HEK293T (cell line): ENCODE measurements around the gene SORBS2.

Source experiments
- CTCF ChIA-PET: fragments of 350-600 bp; formaldehyde crosslinking; extraction: SDS; loops from one replicate; lab custom pipeline; 2021; ENCODE audit warnings: antibody characterized with exemption, inconsistent platforms; lab: Yijun Ruan, JAX
- POLR2A ChIA-PET: fragments of 350-600 bp; formaldehyde crosslinking; extraction: SDS; loops from one replicate; lab custom pipeline; 2020; ENCODE audit warnings: antibody characterized with exemption, inconsistent platforms; lab: Yijun Ruan, JAX
- DNase-seq: peaks from one replicate; pipeline ENCODE4 v3.0.0; 2012; ENCODE audit warnings: mixed read lengths; ENCODE audit errors: extremely low spot score
- ARNT ChIP-seq: fragments of 450-650 bp; IDR thresholded peaks from 2 replicates; pipeline ENCODE4 v1.6.1; 2017; ENCODE audit warnings: mild to moderate bottlenecking
- BHLHE40 ChIP-seq: fragments of 450-650 bp; IDR thresholded peaks from 2 replicates; pipeline ENCODE4 v1.6.1; 2016; ENCODE audit warnings: mild to moderate bottlenecking, moderate library complexity, borderline replicate concordance
- CTBP1 ChIP-seq: fragments of 450-650 bp; IDR thresholded peaks from 2 replicates; pipeline ENCODE4 v1.6.1; 2016; ENCODE audit warnings: borderline replicate concordance
- ELF4 ChIP-seq: fragments of 450-650 bp; IDR thresholded peaks from 2 replicates; pipeline ENCODE4 v1.6.1; 2017; ENCODE audit warnings: antibody characterized with exemption
- FOXA1 ChIP-seq: fragments of 450-650 bp; IDR thresholded peaks from 2 replicates; pipeline ENCODE4 v1.6.1; 2016; ENCODE audit warnings: mild to moderate bottlenecking
- FOXK2 ChIP-seq: fragments of 450-650 bp; IDR thresholded peaks from 2 replicates; pipeline ENCODE4 v1.6.1; 2016; ENCODE audit warnings: mild to moderate bottlenecking
- FOXM1 ChIP-seq: fragments of 450-650 bp; IDR thresholded peaks from 2 replicates; pipeline ENCODE4 v1.6.1; 2017; ENCODE audit warnings: mild to moderate bottlenecking, borderline replicate concordance
- HDGF ChIP-seq: fragments of 450-650 bp; IDR thresholded peaks from 2 replicates; pipeline ENCODE4 v1.6.1; 2017; ENCODE audit warnings: antibody characterized with exemption, borderline replicate concordance
- L3MBTL2 ChIP-seq: fragments of 450-650 bp; conservative IDR thresholded peaks from 2 replicates; pipeline ENCODE4 v1.6.1; 2016; ENCODE audit warnings: mild to moderate bottlenecking
- LEF1 ChIP-seq: fragments of 450-650 bp; IDR thresholded peaks from 2 replicates; pipeline ENCODE4 v1.6.1; 2017; ENCODE audit warnings: mild to moderate bottlenecking, borderline replicate concordance
- NFRKB ChIP-seq: fragments of 450-650 bp; IDR thresholded peaks from 2 replicates; pipeline ENCODE4 v1.6.1; 2016; ENCODE audit warnings: mild to moderate bottlenecking, moderate library complexity
- PKNOX1 ChIP-seq: fragments of 450-650 bp; IDR thresholded peaks from 2 replicates; pipeline ENCODE4 v1.6.1; 2016
- SP1 ChIP-seq: fragments of 450-650 bp; IDR thresholded peaks from 2 replicates; pipeline ENCODE4 v1.6.1; 2017
- SUZ12 ChIP-seq: fragments of 450-650 bp; IDR thresholded peaks from 2 replicates; pipeline ENCODE4 v1.6.1; 2016; ENCODE audit warnings: mild to moderate bottlenecking
- TARDBP ChIP-seq: fragments of 450-650 bp; IDR thresholded peaks from 2 replicates; pipeline ENCODE4 v1.6.1; 2016
- ZNF384 ChIP-seq: fragments of 450-650 bp; IDR thresholded peaks from 2 replicates; pipeline ENCODE4 v1.6.1; 2016

The SORBS2 gene

GRCh38 chr4:185782523-185782922, 29.5 kb downstream of the SORBS2 start:
- no peak for TF ChIP-seq TARDBP
- no peak for TF ChIP-seq L3MBTL2
- no peak for TF ChIP-seq CTBP1
- TF ChIP-seq PKNOX1 = no peak
- no peak for TF ChIP-seq ZNF384
- TF ChIP-seq ELF4 = no peak
- no peak for TF ChIP-seq FOXK2
- no peak for TF ChIP-seq LEF1
- no peak for TF ChIP-seq HDGF
- no peak for TF ChIP-seq SUZ12
- no peak for TF ChIP-seq FOXM1
- TF ChIP-seq NFRKB = no peak
- TF ChIP-seq SP1 = no peak
- TF ChIP-seq BHLHE40 = no peak
- DNase-seq = no peak
- ChIA-PET POLR2A (no interaction called here), CTCF (no interaction called here)

- CTCF ChIA-PET = no interaction called here
- DNase-seq = no peak
- TF ChIP-seq LEF1 = no peak
- TF ChIP-seq CTBP1 = no peak
- no peak for TF ChIP-seq ELF4
- no peak for TF ChIP-seq NFRKB
- TF ChIP-seq SP1 = no peak
- no peak for TF ChIP-seq ZNF384
- no peak for TF ChIP-seq ARNT
- POLR2A ChIA-PET = no interaction called here
These were observed 30.3 kb downstream of the SORBS2 start for GRCh38 chr4:185781555-185782215.

- no peak for TF ChIP-seq SUZ12
- no peak for TF ChIP-seq ELF4
- TF ChIP-seq ARNT = no peak
- TF ChIP-seq HDGF = no peak
- TF ChIP-seq FOXK2 = no peak
- no peak for TF ChIP-seq FOXA1
- TF ChIP-seq PKNOX1 = no peak
- no peak for TF ChIP-seq BHLHE40
- no peak for TF ChIP-seq TARDBP
- TF ChIP-seq LEF1 = no peak
- TF ChIP-seq FOXM1 = no peak
- TF ChIP-seq SP1 = no peak
- DNase-seq = no peak
- CTCF ChIA-PET = interaction anchor here (0.6 kb wide), 1 partner anchor 24 kb away, joined by 3 read pairs; no protein-coding TSS in a partner anchor
- POLR2A ChIA-PET = no interaction called here
These were observed 31.5 kb downstream of the SORBS2 start for GRCh38 chr4:185780472-185780871.

GRCh38 chr4:185779517-185779916, 32.5 kb downstream of the SORBS2 start:
- ChIA-PET POLR2A (no interaction called here), CTCF (no interaction called here)
- TF ChIP-seq ELF4 = no peak
- TF ChIP-seq FOXM1 = no peak
- no peak for TF ChIP-seq CTBP1
- no peak for TF ChIP-seq L3MBTL2
- TF ChIP-seq NFRKB = no peak
- TF ChIP-seq PKNOX1 = no peak
- no peak for TF ChIP-seq SUZ12
- TF ChIP-seq ARNT = no peak
- no peak for TF ChIP-seq TARDBP
- TF ChIP-seq BHLHE40 = no peak
- no peak for TF ChIP-seq FOXA1
- no peak for TF ChIP-seq LEF1
- no peak for TF ChIP-seq FOXK2
- no peak for TF ChIP-seq SP1

GRCh38 chr4:185778307-185778706, 33.7 kb downstream of the SORBS2 start:
- TF ChIP-seq L3MBTL2 = no peak
- no peak for TF ChIP-seq ZNF384
- TF ChIP-seq LEF1 = no peak
- TF ChIP-seq NFRKB = no peak
- TF ChIP-seq FOXM1 = no peak
- TF ChIP-seq SUZ12 = no peak
- TF ChIP-seq ELF4 = no peak
- TF ChIP-seq FOXK2 = no peak
- no peak for TF ChIP-seq ARNT
- TF ChIP-seq TARDBP = no peak
- TF ChIP-seq SP1 = no peak
- TF ChIP-seq FOXA1 = no peak
- no peak for TF ChIP-seq CTBP1
- TF ChIP-seq PKNOX1 = no peak
- DNase-seq = no peak
- ChIA-PET POLR2A (interaction anchor here (1.1 kb wide), 1 partner anchor 33 kb away, joined by 3 read pairs; the partner anchor contains the start of gene SORBS2), CTCF (no interaction called here)

More at GRCh38 chr4:185779517-185779916, 32.5 kb downstream of the SORBS2 start:
- DNase-seq = no peak
